Heart right ventricle (tissue), 16 donors: ENCODE data around the gene LRP1-AS. TPM values are rescaled to one million over a fixed set of nuclear protein-coding genes. Genes with fewer than 3 reads are reported as not detected.

ENCODE experiments used
- ATAC-seq, 8 donors: fragments of 200-7000 bp; cut with Tn5 transposase; one replicate each; pipeline ENCODE4 v1.9.1; 2020; ENCODE audit warnings: mild to moderate bottlenecking in 8 of 8, moderate library complexity in 8 of 8, moderate number of reproducible peaks in 1 of 8
- DNase-seq, 2 donors: peaks; one replicate each; pipeline ENCODE4 v3.0.0-alpha.2; 2020
- H3K27ac ChIP-seq, 10 donors: fragments of 200-600 bp; sonication (generic) in 2 of 10; one replicate each; pipeline versions ENCODE4 v1.5.0 to v1.8.0; 2020 to 2022; ENCODE audit warnings: mild to moderate bottlenecking in 3 of 10
- H3K27me3 ChIP-seq, 7 donors: fragments of 200-600 bp; one replicate each; pipeline ENCODE4 v1.8.0; 2021 to 2022; ENCODE audit warnings: mild to moderate bottlenecking in 2 of 7
- H3K36me3 ChIP-seq, 9 donors: fragments of 200-600 bp; sonication (generic) in 1 of 9; one replicate each; pipeline versions ENCODE4 v1.5.0 to v1.8.0; 2020 to 2022; ENCODE audit warnings: mild to moderate bottlenecking in 2 of 9
- H3K4me1 ChIP-seq, 9 donors: fragments of 200-600 bp; sonication (generic) in 1 of 9; one replicate each; pipeline versions ENCODE4 v1.5.0 to v1.8.0; 2020 to 2022; ENCODE audit warnings: mild to moderate bottlenecking in 4 of 9
- H3K4me3 ChIP-seq, 10 donors: fragments of 200-600 bp; sonication (generic) in 2 of 10; one replicate each; pipeline versions ENCODE4 v1.5.0 to v1.8.0; 2020 to 2022; ENCODE audit warnings: mild to moderate bottlenecking in 7 of 10, moderate library complexity in 2 of 10
- H3K9me3 ChIP-seq, 11 donors: fragments of 200-600 bp in 10 of 11; sonication (generic) in 2 of 11; one replicate each; pipeline versions ENCODE4 v1.5.0 to v1.8.0; 2013 to 2022; ENCODE audit warnings: mild to moderate bottlenecking in 2 of 11, control low read depth in 1 of 11, moderate library complexity in 1 of 11
- WGBS, 2 donors: extraction: QIAGEN DNeasy Blood & Tissue Kit; methylation state at CpG; one replicate each; pipeline ENCODE4 v1.1.7; 2013; ENCODE audit warnings: inconsistent platforms in 1 of 2; 5-methylcytosine and 5-hydroxymethylcytosine counted together
- intact Hi-C, 10 donors: fragments of 100-400 bp; cut with DNase I; formaldehyde crosslinking; loops; one replicate each; pipeline versions ENCODE4 v1.11.1 to v1.14.2; 2022
- polyA plus RNA-seq, 2 donors: library from polyadenylated mRNA; stranded (reverse); fragments of 200-250 nt; gene quantifications; one replicate each; pipeline ENCODE4 v1.2.3, GENCODE V29; 2013
- total RNA-seq, 10 donors: library from RNA; stranded (reverse); fragmentation: NEBNext Ultra II Directional in 3 of 10; extraction: Animal tissue kit (Norgen Biotek cat#: 25700) in 3 of 10; gene quantifications; one replicate each; pipeline versions ENCODE4 v1.2.1 to v1.2.4, GENCODE V29; 2021 to 2023
- TF ChIP-seq, protein P1 (sequence below), 9 donors: fragments of 200-600 bp; sonication (generic) in 2 of 9; IDR thresholded peaks; one replicate each; pipeline versions ENCODE4 v1.5.0 to v1.8.0; 2021 to 2022; ENCODE audit warnings: antibody characterized with exemption in 9 of 9, mild to moderate bottlenecking in 5 of 9, moderate library complexity in 1 of 9
- donor health status: Arrhythmogenic right ventricular cardiomyopathy.
- donor health status: ischemic (EF 13 %, LVEDD 7.1; RV severe dilation, severe dysfunction).
- donor health status: healthy with polysubstance abuse.
- donor health status: DM: no; HTN: yes; CAD: no.
- donor health status: DM: no; HTN: no; CAD: no.
- donor health status: ischemic (EF 25% LVEDD 6.9; RV normal size, moderate dysfunction).
- donor health status: ischemic (EF 25% LVEDD 5.7; RV mildly dilated, moderate dysfunction).
- donor health status: healthy.
- donor health status: DM: yes; HTN: yes; CAD: no.
- donor health status: Ischemic cardiomyopathy.
- donor health status: ischemic (EF 35%, LVEDD 5.7; RV mildly dilated, moderate dysfunction).
- donor health status: nonischemic (EF 11% LVEDD 7.7; RV severe dilation, severe dysfunction).
- donor health status: DM: yes; HTN: yes; CAD: no.
- donor health status: PGD.
- donor health status: ischemic (EF 29% LVEDD 5.4; RV normal size, mild dysfunction).
- donor health status: nonischemic (EF 23%, LVEDD 6.1; RV moderate dilation, normal function).

LRP1-AS gene
- total and polyA plus RNA-seq, 12 donors, result not detected

DNA sequence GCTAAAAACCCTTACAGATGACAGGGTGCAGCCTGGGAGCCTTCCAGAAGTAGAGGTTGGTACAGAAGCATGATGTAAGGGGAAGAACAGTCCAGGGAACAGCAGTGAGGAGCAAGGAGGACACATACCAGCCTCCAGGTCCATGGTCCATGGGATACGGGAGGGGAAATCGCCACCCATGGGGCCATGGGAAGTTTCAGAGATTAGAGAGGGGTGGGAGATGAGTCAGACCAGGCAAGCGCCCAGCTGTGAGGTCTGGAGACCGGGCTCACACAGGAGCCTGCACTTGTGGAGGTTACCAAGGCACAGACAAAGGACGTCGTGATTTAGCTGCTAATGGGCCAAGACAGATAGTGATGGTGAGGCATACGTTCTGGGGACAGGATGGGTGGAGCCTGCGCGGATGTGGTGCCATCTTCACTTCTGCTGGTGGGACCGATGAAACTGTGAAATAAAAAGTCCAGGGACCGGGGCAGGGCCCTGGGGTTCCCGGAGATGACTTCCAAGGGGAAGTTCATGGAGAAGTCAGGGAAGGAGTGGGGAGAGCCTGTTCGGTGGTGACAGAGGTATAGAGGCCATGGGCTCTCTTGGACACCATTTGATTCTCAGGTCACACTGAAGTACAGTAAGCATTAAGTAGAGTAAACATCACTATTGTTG is 17.7 kb upstream of the LRP1-AS start:
- intact Hi-C loops, result no loop called here
- 75 to 80% methylated on average over 13 of the region's 13 CpGs for WGBS, 2 donors
- Histone ChIP-seq H3K27ac (peak overlapping the region in 1 of 10 donors; percentile 48), H3K4me3 (no peak overlapping the region), H3K27me3 (no peaks in the 10 kb centered on the region), H3K4me1 (peaks cover 0 to 33% (median 0%) of the 10 kb centered on the region in 9 donors), H3K36me3 (peaks cover 0 to 100% (median 62%) of the 10 kb centered on the region in 9 donors), H3K9me3 (no peaks in the 10 kb centered on the region)
- DNase-seq (no peak), ATAC-seq (no peak)
- TF ChIP-seq, protein P1, sequence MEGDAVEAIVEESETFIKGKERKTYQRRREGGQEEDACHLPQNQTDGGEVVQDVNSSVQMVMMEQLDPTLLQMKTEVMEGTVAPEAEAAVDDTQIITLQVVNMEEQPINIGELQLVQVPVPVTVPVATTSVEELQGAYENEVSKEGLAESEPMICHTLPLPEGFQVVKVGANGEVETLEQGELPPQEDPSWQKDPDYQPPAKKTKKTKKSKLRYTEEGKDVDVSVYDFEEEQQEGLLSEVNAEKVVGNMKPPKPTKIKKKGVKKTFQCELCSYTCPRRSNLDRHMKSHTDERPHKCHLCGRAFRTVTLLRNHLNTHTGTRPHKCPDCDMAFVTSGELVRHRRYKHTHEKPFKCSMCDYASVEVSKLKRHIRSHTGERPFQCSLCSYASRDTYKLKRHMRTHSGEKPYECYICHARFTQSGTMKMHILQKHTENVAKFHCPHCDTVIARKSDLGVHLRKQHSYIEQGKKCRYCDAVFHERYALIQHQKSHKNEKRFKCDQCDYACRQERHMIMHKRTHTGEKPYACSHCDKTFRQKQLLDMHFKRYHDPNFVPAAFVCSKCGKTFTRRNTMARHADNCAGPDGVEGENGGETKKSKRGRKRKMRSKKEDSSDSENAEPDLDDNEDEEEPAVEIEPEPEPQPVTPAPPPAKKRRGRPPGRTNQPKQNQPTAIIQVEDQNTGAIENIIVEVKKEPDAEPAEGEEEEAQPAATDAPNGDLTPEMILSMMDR (IDR thresholded peaks at IDR 0.05), result no peak

DNA sequence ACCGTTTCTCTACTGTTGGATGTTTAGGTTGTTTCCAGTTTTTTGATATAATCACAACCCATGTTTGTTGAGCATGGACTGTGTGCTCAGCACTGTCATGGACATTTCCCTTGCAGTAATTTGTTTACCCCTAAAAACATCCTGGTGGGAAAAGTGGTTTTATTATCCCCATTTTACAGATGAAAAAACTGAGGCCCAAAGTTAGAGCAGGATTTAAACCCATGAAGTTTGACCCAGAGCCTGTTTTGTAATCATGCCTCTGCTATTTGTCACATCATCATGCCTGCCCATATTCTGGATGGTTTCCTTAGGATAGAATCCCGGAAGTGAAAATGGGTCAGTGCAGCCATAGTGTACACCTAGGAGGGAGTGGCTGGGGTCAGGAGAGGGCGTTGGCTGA is 17.0 kb upstream of the LRP1-AS start:
- TF ChIP-seq, protein P1 (IDR thresholded peaks at IDR 0.05), result no peak
- WGBS, 2 donors, result 89 to 92% methylated on average over 3 of the region's 3 CpGs
- Histone ChIP-seq H3K4me1 (peaks cover 0 to 39% (median 0%) of the 10 kb centered on the region in 9 donors), H3K9me3 (no peaks in the 10 kb centered on the region), H3K36me3 (peaks cover 0 to 100% (median 68%) of the 10 kb centered on the region in 9 donors), H3K27me3 (no peaks in the 10 kb centered on the region), H3K27ac (peak overlapping the region in 1 of 10 donors; percentile 48), H3K4me3 (no peak overlapping the region)
- DNase-seq (no peak), ATAC-seq (no peak)
- intact Hi-C loops, result no loop called here

DNA sequence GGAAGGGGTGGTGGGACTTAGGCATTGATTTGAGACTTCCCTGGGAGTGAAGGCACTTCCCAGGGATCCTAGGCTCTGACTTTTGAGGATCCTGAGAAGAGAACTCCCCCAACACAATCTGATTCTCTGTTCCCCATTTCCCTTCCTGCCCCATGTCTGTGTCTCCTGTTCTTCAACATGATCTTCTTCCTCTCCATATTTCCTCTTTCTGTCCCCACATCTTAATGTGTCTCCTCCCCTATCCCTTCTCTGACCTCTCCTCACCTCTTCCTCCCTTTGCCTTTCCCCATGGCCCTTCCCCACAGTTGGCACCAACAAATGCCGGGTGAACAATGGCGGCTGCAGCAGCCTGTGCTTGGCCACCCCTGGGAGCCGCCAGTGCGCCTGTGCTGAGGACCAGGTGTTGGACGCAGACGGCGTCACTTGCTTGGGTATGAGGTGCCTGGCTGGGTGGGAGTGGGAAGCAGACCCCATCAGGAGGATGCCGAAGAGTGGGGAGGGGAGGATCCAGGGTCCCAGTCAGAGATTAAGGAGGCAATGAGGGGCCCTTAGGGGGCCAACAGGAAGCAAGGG is 15.2 kb upstream of the LRP1-AS start:
- Histone ChIP-seq H3K36me3 (peaks cover 0 to 100% (median 72%) of the 10 kb centered on the region in 9 donors), H3K27me3 (no peaks in the 10 kb centered on the region), H3K27ac (peak overlapping the region in 1 of 10 donors; percentile 44), H3K4me1 (peaks cover 0 to 58% (median 10%) of the 10 kb centered on the region in 9 donors), H3K9me3 (no peaks in the 10 kb centered on the region), H3K4me3 (no peak overlapping the region)
- DNase-seq, result no peak
- WGBS, 2 donors, result 90 to 91% methylated on average over 8 of the region's 8 CpGs
- intact Hi-C loops, result no loop called here
- TF ChIP-seq, protein P1 (IDR thresholded peaks at IDR 0.05), result no peak
- ATAC-seq, result peak in 5 of 8 donors; percentile 12 to 29 (median 16)

DNA sequence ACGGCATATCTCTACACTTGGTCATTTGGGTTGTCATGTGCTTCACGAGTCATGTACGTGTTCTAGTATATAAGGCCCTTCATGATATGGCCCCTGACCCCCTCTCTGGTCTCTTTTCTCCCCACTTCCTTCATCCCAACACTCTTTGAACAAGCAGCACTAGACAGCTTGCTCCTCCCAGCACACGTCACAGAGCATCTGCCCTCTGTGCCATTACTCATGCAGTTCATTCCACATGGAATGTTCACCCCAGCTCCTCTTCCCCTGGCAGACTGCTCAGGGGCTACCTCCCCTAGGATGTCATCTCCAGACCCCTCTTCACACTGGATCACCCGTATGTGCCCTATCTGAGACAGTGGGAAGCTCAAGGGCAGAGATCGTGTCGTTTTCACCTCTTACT is 14.1 kb upstream of the LRP1-AS start:
- Histone ChIP-seq H3K27ac (no peak overlapping the region), H3K9me3 (no peaks in the 10 kb centered on the region), H3K4me1 (peaks cover 0 to 69% (median 10%) of the 10 kb centered on the region in 9 donors), H3K36me3 (peaks cover 0 to 100% (median 71%) of the 10 kb centered on the region in 9 donors), H3K27me3 (no peaks in the 10 kb centered on the region), H3K4me3 (no peak overlapping the region)
- ATAC-seq (no peak), DNase-seq (no peak)
- WGBS, 2 donors, result 87 to 89% methylated on average over 7 of the region's 7 CpGs
- TF ChIP-seq, protein P1 (IDR thresholded peaks at IDR 0.05), result no peak
- intact Hi-C loops, result no loop called here
